ENCODE data around the gene PXDN.

Gene PXDN

DNA sequence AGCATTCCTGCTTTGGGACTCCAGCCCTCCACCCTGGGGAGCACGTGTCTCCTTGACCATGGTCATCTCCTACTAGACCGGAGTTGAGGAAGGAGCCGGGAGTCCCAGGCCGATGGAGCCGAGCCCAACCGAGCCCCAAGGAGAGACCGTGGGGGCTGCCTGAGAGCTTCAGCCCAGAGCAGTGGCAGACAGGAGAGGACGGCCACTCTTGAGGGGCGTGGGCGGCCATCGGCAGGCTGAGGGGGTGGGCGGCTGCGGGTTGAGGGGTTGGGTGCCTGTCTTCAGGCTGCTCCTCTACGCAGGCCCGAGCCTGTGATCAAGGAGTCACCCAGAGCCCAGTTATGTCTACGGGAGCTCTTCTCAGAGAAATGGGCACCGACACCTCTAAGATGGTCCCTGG is 158.7 kb downstream of the PXDN start:
- DNase-seq (ENCODE audit: low read depth, low spot score): no peak

GRCh38 chr2:1584691-1585485 is 159.4 kb downstream of the PXDN start:
- DNase-seq (ENCODE audit: low read depth, low spot score): peak; percentile 20

- no peak for DNase-seq (ENCODE audit: low read depth, low spot score)
Observed at GRCh38 chr2:1584051-1584531, 160.2 kb downstream of the PXDN start.

DNA sequence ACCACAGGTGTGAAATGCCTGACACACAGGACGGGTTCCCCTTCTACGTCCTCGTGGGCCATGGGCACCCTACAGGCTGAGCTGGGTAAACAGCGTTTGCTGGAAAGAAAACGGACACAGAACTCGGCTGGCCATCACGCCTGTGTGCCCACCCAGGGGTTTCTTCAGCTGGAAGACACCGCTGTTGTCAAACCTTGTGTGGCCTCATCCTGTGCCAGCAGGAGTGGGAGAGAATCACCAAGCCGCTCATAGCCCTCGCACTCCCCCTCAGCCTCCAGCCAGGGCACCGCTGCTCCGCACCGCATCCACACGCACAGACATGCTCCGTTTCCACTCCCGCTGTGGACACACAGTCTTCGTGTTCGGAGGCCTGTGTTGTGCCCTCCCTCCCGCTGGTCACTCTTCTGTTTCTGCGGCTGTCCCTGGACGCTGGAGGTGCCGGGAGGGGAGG is 161.4 kb downstream of the PXDN start:
- no peak for DNase-seq (ENCODE audit: low read depth, low spot score)

- no peak for DNase-seq (ENCODE audit: low read depth, low spot score)
Observed at GRCh38 chr2:1581965-1582625, 162.2 kb downstream of the PXDN start.

Measured in astrocyte of the hippocampus (primary cell).